Esophagus (tissue), 2 donors: Measurements from ENCODE around the gene LCN15. TPM values are rescaled to one million over a fixed set of nuclear protein-coding genes. Genes with fewer than 3 reads are reported as not detected.
A peak's percentile ranks its signal among the peaks of the same experiment; 100 is the strongest.

Source experiments
- H3K27ac ChIP-seq, 2 donors: one replicate each; pipeline ENCODE4 v1.5.1; 2013; ENCODE audit warnings: low read depth in 2 of 2, mild to moderate bottlenecking in 2 of 2, inconsistent platforms in 1 of 2, low read length in 1 of 2, moderate library complexity in 1 of 2
- H3K27me3 ChIP-seq, 2 donors: one replicate each; pipeline ENCODE4 v1.6.1; 2013; ENCODE audit warnings: low read length in 2 of 2, control low read depth in 1 of 2, mild to moderate bottlenecking in 1 of 2; ENCODE audit not compliant: insufficient read depth in 2 of 2, control insufficient read depth in 1 of 2
- H3K36me3 ChIP-seq, 2 donors: one replicate each; pipeline ENCODE4 v1.6.1; 2013; ENCODE audit warnings: low read length in 1 of 2; ENCODE audit not compliant: control insufficient read depth in 2 of 2, insufficient read depth in 2 of 2
- H3K4me1 ChIP-seq, 2 donors: one replicate each; pipeline ENCODE4 v1.6.1; 2013; ENCODE audit warnings: low read length in 1 of 2; ENCODE audit not compliant: control insufficient read depth in 2 of 2, insufficient read depth in 2 of 2
- H3K4me3 ChIP-seq, 2 donors: one replicate each; pipeline ENCODE4 v1.5.1; 2013; ENCODE audit warnings: low read length in 2 of 2, mild to moderate bottlenecking in 2 of 2, low read depth in 1 of 2, moderate library complexity in 1 of 2
- H3K9me3 ChIP-seq, 2 donors: one replicate each; pipeline ENCODE4 v1.6.1; 2013; ENCODE audit warnings: mild to moderate bottlenecking in 2 of 2, low read depth in 1 of 2, low read length in 1 of 2, moderate library complexity in 1 of 2; ENCODE audit not compliant: control insufficient read depth in 2 of 2, insufficient read depth in 1 of 2
- WGBS, 2 donors: extraction: QIAGEN DNeasy Blood & Tissue Kit; methylation state at CpG; one replicate each; pipeline ENCODE4 v1.1.7; 2013; 5-methylcytosine and 5-hydroxymethylcytosine counted together
- polyA plus RNA-seq, 2 donors: library from polyadenylated mRNA; stranded (reverse); fragments of 200-250 nt; gene quantifications; one replicate each; pipeline ENCODE4 v1.2.3, GENCODE V29; 2013
- donor health status: healthy with polysubstance abuse.
- donor health status: Bipolar disorder and iron deficiency.

LCN15 gene
- polyA plus RNA-seq, 2 donors: not detected

GRCh38 chr9:136720251-136720897 lies 43.9 kb downstream of the LCN15 start:
- Histone ChIP-seq H3K4me1 (peaks cover 9 to 31% of the 10 kb centered on the region in 2 donors), H3K36me3 (peaks cover 10 to 34% of the 10 kb centered on the region in 2 donors), H3K27me3 (no peaks in the 10 kb centered on the region), H3K9me3 (no peaks in the 10 kb centered on the region), H3K27ac (peak overlapping the region in 1 of 2 donors; percentile 50), H3K4me3 (no peak overlapping the region)
- WGBS, 2 donors: 34 to 44% methylated on average over 20 of the region's 20 CpGs

- Histone ChIP-seq H3K4me1 (peaks cover 9 to 29% of the 10 kb centered on the region in 2 donors), H3K27ac (no peak overlapping the region)
Measured at GRCh38 chr9:136719195-136719880, 45.0 kb downstream of the LCN15 start.

GRCh38 chr9:136718345-136719194 lies 45.7 kb downstream of the LCN15 start:
- H3K36me3 ChIP-seq: peaks cover 5 to 21% of the 10 kb centered on the region in 2 donors
- H3K4me3 ChIP-seq: no peak overlapping the region
- whole genome bisulfite sequencing, 2 donors: 68 to 70% methylated on average over 20 of the region's 20 CpGs
- peaks cover 9 to 27% of the 10 kb centered on the region in 2 donors for H3K4me1 ChIP-seq
- no peak overlapping the region for H3K27ac ChIP-seq
- H3K27me3 ChIP-seq: no peaks in the 10 kb centered on the region
- no peaks in the 10 kb centered on the region for H3K9me3 ChIP-seq

More at GRCh38 chr9:136719195-136719880, 45.0 kb downstream of the LCN15 start:
- H3K36me3 ChIP-seq: peaks cover 5 to 29% of the 10 kb centered on the region in 2 donors
- 46 to 47% methylated on average over 23 to 24 of the region's 24 CpGs for WGBS, 2 donors
- no peak overlapping the region for H3K4me3 ChIP-seq
- H3K27me3 ChIP-seq: no peaks in the 10 kb centered on the region
- H3K9me3 ChIP-seq: no peaks in the 10 kb centered on the region

- WGBS, 2 donors: 75% methylated on average over 16 of the region's 16 CpGs
- peaks cover 3 to 10% of the 10 kb centered on the region in 2 donors for H3K36me3 ChIP-seq
- H3K4me3 ChIP-seq: no peak overlapping the region
- H3K27ac ChIP-seq: no peak overlapping the region
- peaks cover 9 to 19% of the 10 kb centered on the region in 2 donors for H3K4me1 ChIP-seq
- no peaks in the 10 kb centered on the region for H3K9me3 ChIP-seq
- H3K27me3 ChIP-seq: peaks cover 0 to 6% of the 10 kb centered on the region in 2 donors
Measured at GRCh38 chr9:136717399-136717798, 46.9 kb downstream of the LCN15 start.

- Histone ChIP-seq H3K27me3 (peaks cover 0 to 7% of the 10 kb centered on the region in 2 donors), H3K4me3 (no peak overlapping the region), H3K9me3 (no peaks in the 10 kb centered on the region), H3K27ac (peak overlapping the region in 1 of 2 donors; percentile 21), H3K36me3 (no peaks in the 10 kb centered on the region), H3K4me1 (peaks cover under 1 to 3% of the 10 kb centered on the region in 2 donors)
- 57 to 59% methylated on average over 8 of the region's 8 CpGs for WGBS, 2 donors
Measured at GRCh38 chr9:136714893-136715274, 49.4 kb downstream of the LCN15 start.

- H3K4me3 ChIP-seq: peak overlapping the region in 1 of 2 donors; percentile 3
- no peaks in the 10 kb centered on the region for H3K36me3 ChIP-seq
- peak overlapping the region in 1 of 2 donors; percentile 26 for H3K27ac ChIP-seq
- no peaks in the 10 kb centered on the region for H3K9me3 ChIP-seq
- 59 to 79% methylated on average over 15 to 17 of the region's 17 CpGs for WGBS, 2 donors
- H3K4me1 ChIP-seq: peaks cover 0 to 3% of the 10 kb centered on the region in 2 donors
- peaks cover 0 to 7% of the 10 kb centered on the region in 2 donors for H3K27me3 ChIP-seq
Measured at GRCh38 chr9:136714096-136714892, 50.0 kb downstream of the LCN15 start.

DNA sequence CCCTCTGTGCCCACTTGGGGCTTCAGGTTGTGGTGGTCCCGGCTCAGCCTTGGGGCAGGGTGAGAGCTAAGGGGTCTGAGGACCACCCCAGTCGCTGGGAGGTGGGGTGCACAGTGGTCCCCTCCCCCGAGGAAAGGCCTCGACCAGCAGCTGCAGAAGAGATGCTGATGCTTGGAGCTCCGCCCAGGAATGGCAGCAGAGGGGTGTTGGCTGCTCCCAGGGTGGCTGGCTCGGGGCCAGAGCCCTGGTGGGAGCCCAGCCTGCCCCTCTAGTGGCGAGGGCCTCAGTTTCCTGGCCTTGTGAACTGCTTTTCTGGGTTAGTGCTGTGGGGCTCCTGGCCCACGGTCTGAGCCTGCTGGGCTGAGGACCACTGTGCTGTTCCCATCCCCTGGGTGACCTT lies 50.8 kb downstream of the LCN15 start:
- 46 to 51% methylated on average over 8 of the region's 8 CpGs for WGBS, 2 donors
- no peak overlapping the region for H3K4me3 ChIP-seq

DNA sequence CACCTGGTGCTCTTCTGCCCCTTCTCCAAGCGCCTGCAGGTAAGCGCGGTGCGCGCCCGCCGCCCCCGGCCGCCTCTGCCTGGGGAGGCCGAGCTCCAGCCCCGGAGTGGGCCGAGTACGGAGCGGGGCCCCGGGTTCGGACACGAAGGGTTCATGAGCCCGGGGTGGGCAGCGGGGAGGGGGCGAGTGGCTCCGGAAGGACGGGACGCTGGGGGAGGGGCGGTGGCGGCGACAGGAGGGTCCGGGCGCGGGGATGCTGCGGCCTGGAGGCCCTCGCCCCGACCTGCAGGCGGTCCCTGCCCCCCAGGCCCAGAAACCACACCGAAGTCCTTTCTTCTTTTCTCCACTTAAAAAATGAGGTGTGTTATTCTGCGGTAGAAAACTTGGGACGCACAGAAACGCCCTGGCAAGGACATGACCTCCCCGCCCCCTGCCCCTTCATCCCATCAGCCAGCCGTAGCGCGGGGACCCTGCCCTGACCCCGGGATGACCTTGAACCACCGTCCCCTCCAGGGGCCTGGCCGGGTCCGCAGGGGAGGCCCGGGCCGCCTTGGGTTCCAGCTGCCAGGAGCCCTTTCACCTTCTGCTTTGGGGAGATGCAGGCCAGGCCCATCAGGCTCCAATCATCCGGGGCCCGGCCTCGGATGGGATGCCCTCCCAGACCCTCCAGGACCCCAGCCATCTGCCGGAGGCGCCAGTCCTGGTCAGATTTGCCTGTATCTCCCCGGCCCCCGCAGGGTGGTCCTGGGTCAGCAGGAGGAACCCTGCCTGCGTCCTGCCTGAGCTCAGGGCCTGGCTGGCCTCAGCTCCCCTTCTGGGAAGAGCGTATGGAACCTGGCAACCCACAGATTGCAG lies 51.4 kb downstream of the LCN15 start:
- WGBS, 2 donors: 9 to 10% methylated on average over 45 to 56 of the region's 56 CpGs
- Histone ChIP-seq H3K27ac (peak overlapping the region in 1 of 2 donors; percentile 49), H3K4me3 (peak overlapping the region; percentile 23 to 40), H3K36me3 (no peaks in the 10 kb centered on the region), H3K27me3 (peaks cover 0 to 7% of the 10 kb centered on the region in 2 donors), H3K9me3 (no peaks in the 10 kb centered on the region), H3K4me1 (peaks cover 0 to 3% of the 10 kb centered on the region in 2 donors)

More for the DNA sequence above, 50.8 kb downstream of the LCN15 start:
- H3K4me1 ChIP-seq: peaks cover 0 to 3% of the 10 kb centered on the region in 2 donors
- H3K36me3 ChIP-seq: no peaks in the 10 kb centered on the region
- peaks cover 0 to 7% of the 10 kb centered on the region in 2 donors for H3K27me3 ChIP-seq
- H3K27ac ChIP-seq: peak overlapping the region in 1 of 2 donors; percentile 49
- no peaks in the 10 kb centered on the region for H3K9me3 ChIP-seq
